GM19099 (cell line): ENCODE data around the gene SPTB.

Source experiments
- POLR2A ChIP-seq: IDR thresholded peaks from 3 replicates; pipeline ENCODE4 v1.6.1; 2011; ENCODE audit warnings: low read depth; ENCODE audit not compliant: insufficient read length; ENCODE audit errors: extremely low read depth

Gene SPTB

DNA sequence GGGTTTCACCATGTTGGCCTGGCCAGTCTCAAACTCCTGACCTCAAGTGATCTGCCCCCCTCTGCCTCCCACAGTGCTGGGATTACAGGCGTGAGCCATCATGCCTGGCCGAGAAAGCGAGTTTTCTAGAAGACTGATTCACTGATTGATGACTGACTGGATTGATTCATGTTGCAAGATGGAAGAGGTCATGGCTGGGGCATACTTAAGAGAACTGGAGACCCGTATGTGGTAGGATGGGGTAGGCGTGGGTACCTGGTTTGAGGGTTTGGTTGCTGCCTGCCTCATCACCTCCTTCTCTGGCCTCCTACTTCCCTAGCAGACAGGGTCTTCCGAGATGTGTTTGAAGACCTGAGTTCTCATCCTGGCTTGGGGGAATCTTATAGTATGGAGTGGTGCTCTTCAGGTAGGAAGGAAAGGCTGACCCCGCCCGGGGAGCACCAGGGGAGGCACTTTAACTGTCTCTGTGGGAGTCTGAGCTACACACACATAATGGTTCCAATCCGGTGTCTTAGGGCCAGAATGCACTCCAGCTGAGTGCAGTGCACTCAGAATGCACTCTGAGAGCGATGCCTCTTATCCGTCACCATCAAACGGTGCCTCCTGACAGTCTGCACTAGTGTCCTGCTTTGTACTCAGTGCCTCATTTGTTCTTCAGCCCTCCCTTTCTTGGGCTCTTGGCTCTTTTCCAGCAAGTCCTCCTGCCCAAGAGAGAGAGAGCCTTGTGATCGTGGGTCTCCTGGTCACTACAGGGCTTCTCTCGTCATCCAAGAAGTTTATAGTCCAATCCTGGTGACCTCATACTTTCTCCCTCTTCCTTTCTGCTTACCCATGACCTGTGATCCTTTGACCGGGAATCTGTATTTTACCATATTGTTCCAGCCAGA lies 155.8 kb downstream of the SPTB start:
- TF ChIP-seq POLR2A: no peak

DNA sequence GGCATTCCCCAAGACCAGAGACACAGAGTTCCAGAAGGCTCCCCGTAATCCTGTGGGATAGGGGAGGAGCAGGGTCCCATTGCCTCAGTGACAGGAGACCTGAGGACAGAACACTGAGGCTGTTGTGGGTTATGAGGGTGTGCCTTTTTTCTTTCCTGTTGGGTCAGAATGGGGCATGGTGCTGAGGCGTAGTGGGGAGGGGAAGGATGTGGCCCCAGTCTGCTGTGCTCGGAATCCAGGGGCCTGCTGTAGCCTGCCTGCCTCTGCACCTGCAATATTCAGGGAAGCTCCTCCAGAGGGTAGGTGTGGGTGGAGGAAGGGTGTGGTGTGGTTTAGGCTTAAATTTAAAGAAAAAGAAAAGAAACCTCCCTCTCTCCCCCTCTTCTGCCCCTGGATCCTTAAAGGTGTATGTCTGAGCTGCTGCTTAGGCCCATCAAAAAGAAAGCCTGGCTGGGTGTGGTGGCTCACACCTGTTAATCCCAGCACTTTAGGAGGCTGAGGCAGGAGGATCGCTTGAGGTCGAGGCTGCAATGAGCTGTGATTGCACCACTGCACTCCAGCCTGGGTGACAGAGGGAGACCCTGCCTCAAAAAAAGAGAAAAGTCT lies 156.8 kb downstream of the SPTB start:
- TF ChIP-seq POLR2A: no peak

DNA sequence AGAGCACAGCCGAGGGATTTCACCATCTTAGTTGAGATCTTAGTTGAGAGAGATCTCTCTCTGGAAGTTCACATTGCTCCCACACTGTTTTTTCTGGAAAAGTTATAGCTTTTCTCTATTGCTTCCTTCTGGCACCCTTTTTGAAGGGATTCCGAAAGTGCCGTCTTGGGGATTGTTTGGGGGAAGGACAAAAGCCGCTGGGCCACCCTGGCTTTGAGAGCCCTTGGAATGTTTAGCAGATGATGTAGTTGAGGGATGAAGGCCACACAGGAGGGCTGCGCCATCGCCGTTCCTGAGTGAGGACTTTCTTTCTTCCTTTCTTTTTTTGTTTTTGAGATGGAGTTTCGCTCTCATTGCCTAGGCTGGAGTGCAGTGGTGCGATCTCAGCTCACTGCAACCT lies 157.8 kb downstream of the SPTB start:
- TF ChIP-seq POLR2A: no peak

DNA sequence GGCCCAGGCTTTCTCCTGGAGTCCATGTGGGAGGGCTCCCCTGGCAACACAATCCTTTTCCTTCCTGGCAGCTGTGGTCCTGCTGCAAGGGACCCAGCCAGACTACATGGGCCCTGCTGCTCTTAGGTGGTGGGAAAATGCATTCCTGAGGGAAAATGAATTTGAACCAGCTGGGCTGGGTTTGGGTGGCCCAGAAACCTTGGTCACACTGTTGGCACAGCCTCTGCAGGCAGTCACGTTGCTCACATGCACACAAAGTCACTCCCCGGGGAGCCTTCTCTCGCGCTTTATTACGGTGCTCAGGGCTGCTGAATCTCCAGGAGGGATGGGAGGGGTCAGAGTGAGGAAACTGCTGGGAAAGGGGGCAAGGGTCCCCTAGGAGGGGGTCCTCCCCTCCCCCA lies 158.3 kb downstream of the SPTB start:
- no peak for TF ChIP-seq POLR2A

DNA sequence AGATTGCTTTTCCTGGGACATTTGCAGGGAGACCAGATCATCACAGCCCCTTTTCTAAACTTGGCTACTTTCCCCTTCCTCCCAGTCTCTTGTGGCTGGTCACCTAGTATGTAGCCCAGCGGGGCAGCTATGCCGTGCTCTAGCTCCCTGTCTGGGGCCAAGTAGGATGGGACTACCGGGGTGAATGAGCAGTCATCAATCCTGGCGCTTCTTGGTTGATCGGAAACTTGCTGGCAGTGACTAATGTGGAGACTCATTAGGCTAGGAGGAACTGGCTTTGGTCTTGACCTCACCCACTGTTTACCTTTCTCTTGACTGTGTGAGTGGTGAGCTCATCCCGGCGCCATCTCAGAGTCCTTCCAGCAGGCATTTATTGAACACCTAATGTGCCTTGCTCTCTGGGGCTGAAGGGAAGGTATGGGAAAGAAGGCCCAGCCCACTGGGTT lies 159.6 kb downstream of the SPTB start:
- no peak for TF ChIP-seq POLR2A

DNA sequence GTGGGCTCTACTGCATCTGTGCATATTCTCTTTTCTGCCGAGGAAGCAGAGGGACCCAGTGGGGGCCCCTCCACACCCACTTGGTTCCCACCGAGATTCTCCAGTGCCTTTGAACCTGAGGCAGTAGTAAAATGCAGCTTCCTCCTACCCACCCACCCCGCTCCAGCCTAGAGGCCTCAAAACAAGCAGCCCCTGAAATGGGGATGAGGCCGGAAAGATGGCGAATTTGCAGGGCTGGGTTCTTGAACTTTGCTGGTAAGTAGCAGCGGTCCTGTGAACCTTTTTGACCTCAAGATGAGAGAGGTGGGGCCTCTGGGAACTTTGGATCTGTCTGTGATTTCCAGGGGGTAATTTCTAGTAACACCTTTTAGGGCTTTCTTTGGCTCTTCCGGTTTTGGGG lies 160.1 kb downstream of the SPTB start:
- no peak for TF ChIP-seq POLR2A

DNA sequence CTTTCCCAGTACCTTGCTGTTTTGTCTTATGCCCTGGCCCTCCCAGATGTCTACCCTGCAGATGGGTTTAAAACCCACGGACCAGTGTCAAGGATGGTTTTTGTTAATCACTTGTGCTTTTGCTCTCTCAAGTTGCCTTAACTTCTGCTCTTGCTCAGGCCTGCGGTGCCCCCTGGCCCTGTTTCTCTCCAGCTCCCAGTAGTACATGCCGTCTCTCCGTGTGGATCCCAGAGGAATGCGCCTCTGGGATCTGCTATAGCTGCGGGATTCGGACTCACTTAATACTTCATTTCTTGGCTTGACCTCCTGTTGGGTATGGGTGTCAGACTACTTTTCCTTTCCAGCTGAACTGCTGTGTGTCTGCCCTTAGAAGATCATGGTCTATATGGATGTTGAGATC lies 160.9 kb downstream of the SPTB start:
- no peak for TF ChIP-seq POLR2A

DNA sequence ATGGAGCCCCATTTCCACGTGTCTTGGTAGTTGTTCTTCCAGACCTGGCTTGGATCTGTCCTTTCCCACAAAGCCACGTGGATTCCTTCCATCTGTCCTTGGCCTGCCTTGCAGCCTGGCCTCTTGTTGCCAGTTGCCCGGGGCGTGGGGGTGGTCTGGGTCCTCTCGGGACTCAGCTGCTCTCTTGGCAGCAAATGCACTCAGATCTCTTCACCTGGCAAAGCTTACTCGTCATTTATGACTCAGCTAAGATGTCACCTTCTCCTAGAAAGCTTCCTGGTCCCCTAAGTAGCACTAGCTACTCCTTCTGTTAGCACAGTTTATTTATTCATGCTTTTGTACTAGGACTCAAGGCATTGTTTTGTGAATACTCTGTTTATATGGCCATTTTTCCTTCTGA lies 161.8 kb downstream of the SPTB start:
- TF ChIP-seq POLR2A: no peak

DNA sequence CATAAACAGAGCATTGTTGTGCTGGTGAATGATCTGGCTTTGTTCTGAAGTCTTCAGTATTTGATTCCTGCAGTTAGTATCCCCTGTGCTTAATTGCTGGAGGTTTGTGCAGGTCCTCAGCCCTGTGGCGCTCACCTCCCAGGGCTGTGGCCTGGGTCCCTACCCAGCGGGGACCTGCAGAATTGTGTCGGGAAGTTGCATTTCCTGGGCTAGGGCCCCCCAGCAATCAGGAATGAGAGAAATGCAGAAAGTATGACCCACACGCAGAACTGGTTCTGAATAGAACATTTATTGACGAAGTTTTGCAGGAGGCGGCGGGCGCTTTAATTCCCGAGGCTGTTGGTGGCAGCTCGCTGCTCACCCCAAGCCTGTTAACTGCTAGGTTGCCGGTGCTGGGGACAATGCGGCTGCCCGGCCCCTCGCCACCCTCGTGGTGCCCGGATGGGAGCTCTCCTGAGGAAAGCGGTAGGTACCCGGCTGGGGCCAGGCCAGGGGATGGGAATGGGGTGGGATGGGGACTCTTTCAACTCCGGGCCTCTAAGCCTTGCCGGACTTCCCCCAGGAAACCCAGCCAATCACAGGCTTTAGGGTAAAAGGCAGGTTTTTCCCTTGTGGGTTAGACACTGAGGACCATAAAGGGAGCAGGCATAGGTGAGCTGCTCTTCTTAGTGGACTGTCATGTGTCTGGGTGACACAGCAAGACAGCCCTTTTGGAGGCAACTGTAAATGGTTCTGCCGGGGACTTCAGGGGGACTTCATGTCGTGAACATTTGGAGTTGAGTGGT lies 163.9 kb downstream of the SPTB start:
- TF ChIP-seq POLR2A: no peak

DNA sequence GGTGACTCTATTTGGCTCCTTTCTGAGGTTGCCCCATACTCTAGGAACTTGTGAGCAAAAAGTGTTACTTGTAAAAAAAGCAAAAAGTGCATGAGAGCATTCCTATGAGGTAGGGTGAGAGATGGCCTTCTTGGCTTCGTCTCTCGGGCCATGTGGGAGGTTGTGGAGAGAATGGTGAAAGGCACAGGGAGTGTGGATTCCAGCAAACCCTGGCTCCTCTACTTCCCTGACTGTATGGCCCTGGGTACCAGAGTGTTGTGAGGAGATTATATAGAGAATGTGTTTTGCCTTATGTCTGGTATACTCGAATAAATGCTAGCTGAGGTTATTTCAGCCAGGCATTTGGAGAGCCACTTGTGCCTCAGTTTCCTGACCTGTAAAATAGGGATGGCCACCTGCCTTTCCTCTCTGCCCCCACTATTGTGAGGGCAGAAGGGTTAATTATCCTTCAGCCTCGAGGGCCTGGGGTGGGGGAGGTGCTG lies 164.5 kb downstream of the SPTB start:
- TF ChIP-seq POLR2A: no peak

DNA sequence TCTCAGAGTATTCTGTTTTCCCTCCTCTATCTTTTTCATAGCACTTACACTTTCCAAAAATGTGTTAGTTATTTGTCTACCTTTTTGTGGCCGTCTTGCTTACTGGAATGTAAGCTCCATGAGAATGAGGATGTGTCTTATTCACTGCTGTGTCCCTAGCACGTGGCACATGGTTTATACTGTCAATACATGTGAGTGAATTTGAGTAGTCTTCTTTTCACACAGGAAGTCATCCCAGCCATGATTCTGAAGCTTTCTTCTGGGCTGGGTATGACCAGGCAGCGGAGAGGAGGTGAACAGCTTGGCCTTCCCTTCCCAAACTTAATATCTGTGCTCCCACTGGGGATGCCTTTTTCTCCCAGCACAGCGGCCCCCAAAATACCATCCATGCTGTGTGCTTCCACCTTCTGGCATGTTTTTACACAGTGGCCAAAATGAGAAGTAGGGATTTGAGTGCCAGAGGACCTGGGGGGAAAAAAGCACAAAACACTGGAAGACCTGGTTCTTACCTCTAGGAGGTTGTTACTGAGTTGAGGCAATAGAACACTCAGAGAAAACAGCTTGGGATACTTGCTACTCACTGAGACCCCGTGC lies 165.2 kb downstream of the SPTB start:
- TF ChIP-seq POLR2A: no peak

DNA sequence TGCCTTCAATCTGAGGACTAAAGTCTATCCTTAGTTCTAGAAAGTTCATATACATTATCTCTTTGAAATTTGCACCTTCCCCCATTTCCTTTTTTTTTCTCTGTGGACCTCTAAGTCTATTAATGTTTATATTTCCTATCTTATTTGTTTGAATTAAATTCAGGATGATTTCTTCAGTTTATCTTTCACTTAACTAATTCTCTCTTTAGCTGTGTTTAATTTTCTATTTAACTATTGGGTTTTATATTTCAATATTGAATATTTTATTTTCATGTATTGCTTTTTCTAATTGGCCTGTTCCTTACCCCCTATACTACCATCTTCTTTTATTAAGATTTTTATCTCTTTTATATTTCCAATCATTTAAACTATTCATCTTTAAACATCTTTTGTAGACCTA lies 166.0 kb downstream of the SPTB start:
- no peak for TF ChIP-seq POLR2A

DNA sequence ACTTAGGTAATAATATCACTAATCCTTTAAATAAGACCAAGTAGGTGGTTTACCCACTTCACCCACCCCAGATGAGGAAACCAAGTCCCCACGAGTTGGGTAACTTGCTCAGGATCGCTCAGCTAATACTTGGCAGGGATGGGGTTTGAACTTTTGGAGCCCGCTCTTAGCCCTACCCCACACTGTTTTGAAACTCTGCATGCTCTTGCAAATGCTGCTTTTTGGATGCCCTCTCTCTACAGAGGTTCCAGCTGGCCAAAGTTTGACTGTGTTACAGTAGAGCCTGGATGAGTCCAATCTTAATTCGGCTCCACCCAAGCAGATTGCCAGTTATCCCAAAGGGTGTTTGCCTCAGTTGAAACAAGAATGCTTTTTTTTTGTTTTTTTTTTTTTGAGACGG lies 168.7 kb downstream of the SPTB start:
- no peak for TF ChIP-seq POLR2A

DNA sequence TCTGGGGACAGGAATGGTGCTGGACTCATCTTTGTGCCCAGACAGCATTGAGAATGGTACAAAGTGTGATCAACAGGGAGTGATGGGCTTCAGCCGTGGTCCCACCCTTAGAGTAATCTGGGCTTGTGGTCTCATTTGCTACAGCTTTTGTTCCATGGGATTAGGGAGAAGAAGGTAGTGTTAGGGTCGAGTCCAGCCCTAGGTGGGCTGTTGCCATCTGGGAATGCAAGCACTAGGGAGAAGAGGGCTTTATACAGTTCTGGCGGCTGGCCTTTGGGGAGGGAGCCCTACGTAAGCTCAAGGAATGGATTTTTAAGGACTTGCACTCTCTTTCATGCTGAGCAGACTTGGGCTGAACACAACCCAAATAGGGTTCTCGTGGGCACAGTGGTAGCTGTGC lies 170.6 kb downstream of the SPTB start:
- no peak for TF ChIP-seq POLR2A
